Nephron progenitor cell (in vitro differentiated cells): ENCODE data around the gene DNAJC4.

ENCODE experiments used
- DNase-seq: peaks from one replicate; pipeline ENCODE4 v3.0.0; 2021
- H3K27ac Mint-ChIP-seq: 2 replicates; pipeline ENCODE4 v1.8.0; 2021; ENCODE audit warnings: mild to moderate bottlenecking, moderate library complexity, mixed read lengths
- H3K27me3 Mint-ChIP-seq: 2 replicates; pipeline ENCODE4 v1.8.0; 2021; ENCODE audit warnings: mild to moderate bottlenecking, low read depth, mixed read lengths; ENCODE audit not compliant: poor library complexity
- H3K36me3 Mint-ChIP-seq: 2 replicates; pipeline ENCODE4 v1.8.0; 2021; ENCODE audit warnings: low read depth, mixed read lengths
- H3K4me1 Mint-ChIP-seq: 2 replicates; pipeline ENCODE4 v1.8.0; 2021; ENCODE audit warnings: mixed read lengths
- H3K4me3 Mint-ChIP-seq: 2 replicates; pipeline ENCODE4 v1.8.0; 2021; ENCODE audit warnings: mild to moderate bottlenecking, moderate library complexity, mixed read lengths
- H3K9me3 Mint-ChIP-seq: 2 replicates; pipeline ENCODE4 v1.8.0; 2021; ENCODE audit warnings: mild to moderate bottlenecking, moderate library complexity, mixed read lengths
- CTCF ChIP-seq: fragments of 200-600 bp; sonication (generic); IDR thresholded peaks from 2 replicates; pipeline ENCODE4 v1.5.0; 2021; ENCODE audit warnings: antibody characterized with exemption

The DNAJC4 gene

GRCh38 chr11:64253043-64253442 lies 22.7 kb downstream of the DNAJC4 start:
- no peak overlapping the region for H3K27ac Mint-ChIP-seq
- H3K4me1 Mint-ChIP-seq, result peaks cover 44% of the 10 kb centered on the region
- peaks cover 2% of the 10 kb centered on the region for H3K27me3 Mint-ChIP-seq

DNA sequence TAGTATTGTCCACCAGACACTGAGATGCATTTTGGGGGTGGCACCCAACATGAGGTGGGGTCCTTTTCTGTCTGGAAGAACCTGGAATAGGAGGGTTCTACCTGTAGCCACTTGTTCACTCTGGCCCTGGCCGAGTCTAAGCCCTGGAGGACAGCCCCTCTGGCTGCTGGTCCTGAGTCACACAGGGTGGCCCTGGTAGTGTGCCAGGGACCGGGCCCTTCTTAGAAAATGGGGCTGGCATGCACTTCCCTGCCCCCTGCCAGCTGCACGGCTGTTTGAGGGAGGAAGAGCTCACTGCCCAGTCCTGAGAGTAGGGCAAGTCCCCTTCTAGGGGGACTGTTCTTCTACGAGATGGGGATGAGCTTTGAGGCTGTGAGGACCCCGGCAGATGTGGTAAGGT lies 23.1 kb downstream of the DNAJC4 start:
- Mint-ChIP-seq H3K36me3 (peaks cover 5% of the 10 kb centered on the region), H3K4me3 (peak overlapping the region; percentile 28)

More at GRCh38 chr11:64253043-64253442, 22.7 kb downstream of the DNAJC4 start:
- Mint-ChIP-seq H3K36me3 (peaks cover 5% of the 10 kb centered on the region), H3K9me3 (no peaks in the 10 kb centered on the region), H3K4me3 (peak overlapping the region; percentile 28)
- DNase-seq, result no peak
- no peak for TF ChIP-seq CTCF

DNA sequence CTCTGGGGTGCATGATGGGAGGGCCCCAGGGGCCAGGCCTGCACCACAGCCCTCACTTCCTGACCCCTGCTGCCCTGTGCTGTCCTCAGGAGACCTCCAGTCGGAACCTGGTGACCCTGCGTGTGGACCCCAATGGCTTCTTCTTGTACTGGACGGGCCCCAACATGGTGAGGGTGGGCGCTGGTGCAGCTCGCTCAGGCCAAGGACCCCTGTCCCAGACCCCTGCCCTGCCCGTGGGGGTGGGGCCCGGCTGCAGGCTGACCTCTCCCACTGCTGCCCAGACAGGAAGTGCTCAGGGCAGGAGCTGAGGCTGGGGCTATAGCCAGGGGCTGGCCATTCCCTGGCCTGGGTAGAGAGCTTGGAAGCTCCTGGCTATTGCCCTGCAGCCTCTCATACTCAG lies 24.0 kb downstream of the DNAJC4 start:
- Mint-ChIP-seq H3K27ac (no peak overlapping the region), H3K4me3 (no peak overlapping the region), H3K4me1 (peaks cover 34% of the 10 kb centered on the region), H3K27me3 (no peaks in the 10 kb centered on the region), H3K9me3 (no peaks in the 10 kb centered on the region), H3K36me3 (peaks cover 7% of the 10 kb centered on the region)
- no peak for DNase-seq
- TF ChIP-seq CTCF, result no peak

More for the DNA sequence above, 23.1 kb downstream of the DNAJC4 start:
- Mint-ChIP-seq H3K4me1 (peaks cover 40% of the 10 kb centered on the region), H3K27me3 (no peaks in the 10 kb centered on the region), H3K27ac (no peak overlapping the region), H3K9me3 (no peaks in the 10 kb centered on the region)
- no peak for DNase-seq
- no peak for TF ChIP-seq CTCF

DNA sequence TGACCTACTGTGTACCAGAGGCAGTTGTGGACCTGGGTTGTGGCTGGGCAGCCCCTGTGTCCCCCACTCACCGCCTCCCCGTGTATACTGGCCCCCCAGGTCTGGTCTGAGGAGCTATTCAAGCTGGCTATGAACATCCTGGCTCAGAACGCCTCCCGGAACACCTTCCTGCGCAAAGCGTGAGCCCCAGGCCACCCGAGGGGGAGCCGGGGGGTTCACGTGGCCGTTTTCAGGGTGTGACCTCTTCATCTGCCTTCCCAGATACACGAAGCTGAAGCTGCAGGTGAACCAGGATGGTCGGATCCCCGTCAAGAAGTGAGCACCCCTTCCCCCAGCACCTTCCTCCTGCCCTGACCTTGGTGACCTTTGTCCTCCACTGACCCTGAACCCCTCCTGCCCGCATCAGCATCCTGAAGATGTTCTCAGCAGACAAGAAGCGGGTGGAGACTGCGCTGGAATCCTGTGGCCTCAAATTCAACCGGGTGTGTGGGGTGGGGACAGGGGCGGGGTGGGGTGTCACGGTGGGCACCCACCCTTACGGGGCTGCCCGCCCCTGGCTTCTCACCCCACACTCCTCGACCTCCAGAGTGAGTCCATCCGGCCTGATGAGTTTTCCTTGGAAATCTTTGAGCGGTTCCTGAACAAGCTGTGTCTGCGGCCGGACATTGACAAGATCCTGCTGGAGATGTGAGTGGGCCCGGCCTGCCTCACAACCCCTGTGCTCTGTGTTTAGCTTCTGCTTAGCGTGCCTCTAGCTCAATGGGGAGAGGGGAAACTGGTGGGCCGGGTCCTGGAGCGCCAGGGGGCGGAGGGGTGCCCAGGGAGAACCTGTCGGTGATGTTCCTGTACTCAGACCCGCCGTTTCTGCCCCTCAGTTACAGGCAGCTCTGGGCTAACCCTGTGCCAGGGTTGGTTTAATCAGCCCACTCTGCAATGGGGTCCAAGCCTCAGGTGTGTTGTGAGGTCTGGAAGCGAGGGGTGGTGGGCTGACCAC lies 25.1 kb downstream of the DNAJC4 start:
- DNase-seq, result no peak
- H3K27me3 Mint-ChIP-seq, result peaks cover 2% of the 10 kb centered on the region
- no peak overlapping the region for H3K4me3 Mint-ChIP-seq

GRCh38 chr11:64256300-64256699 lies 26.0 kb downstream of the DNAJC4 start:
- Mint-ChIP-seq H3K27ac (no peak overlapping the region), H3K9me3 (no peaks in the 10 kb centered on the region), H3K36me3 (peaks cover 17% of the 10 kb centered on the region), H3K4me3 (no peak overlapping the region), H3K27me3 (peaks cover 2% of the 10 kb centered on the region), H3K4me1 (peaks cover 31% of the 10 kb centered on the region)
- TF ChIP-seq CTCF, result no peak
- DNase-seq, result no peak

More for the DNA sequence above, 25.1 kb downstream of the DNAJC4 start:
- TF ChIP-seq CTCF, result no peak
- no peak overlapping the region for H3K27ac Mint-ChIP-seq
- peaks cover 17% of the 10 kb centered on the region for H3K36me3 Mint-ChIP-seq
- no peaks in the 10 kb centered on the region for H3K9me3 Mint-ChIP-seq
- peaks cover 31% of the 10 kb centered on the region for H3K4me1 Mint-ChIP-seq
